Activated naive CD4-positive, alpha-beta T cell (primary cell): ENCODE measurements around the gene LASP1.
"Not testable (repeated sequence)": the region's sequence is repeated elsewhere in the genome, so short reads cannot be mapped to it uniquely, and the experiment has no call there.

Source experiments
- DNase-seq, 4 experiments: peaks; one replicate each; lab custom pipeline; 2025; lab: John Stamatoyannopoulos, UW

Gene LASP1

DNA sequence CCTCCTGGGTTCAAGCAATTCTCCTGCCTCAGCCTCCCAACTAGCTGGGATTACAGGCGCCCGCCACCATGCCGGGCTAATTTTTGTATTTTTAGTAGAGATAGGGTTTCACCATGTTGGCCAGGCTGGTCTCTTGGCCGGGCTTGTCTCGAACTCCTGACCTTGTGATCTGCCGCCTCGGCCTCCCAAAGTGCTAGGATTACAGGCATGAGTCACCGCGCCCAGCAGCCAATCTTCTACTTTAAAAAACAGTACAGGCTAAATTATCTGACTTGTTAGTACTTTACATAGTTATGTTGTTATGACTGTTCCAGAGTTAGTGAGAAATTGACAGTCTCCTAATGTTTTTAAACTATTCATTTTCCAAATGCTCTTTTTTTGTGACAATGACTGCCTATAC is 64.1 kb downstream of the LASP1 start:
- not testable (repeated sequence) for DNase-seq

DNA sequence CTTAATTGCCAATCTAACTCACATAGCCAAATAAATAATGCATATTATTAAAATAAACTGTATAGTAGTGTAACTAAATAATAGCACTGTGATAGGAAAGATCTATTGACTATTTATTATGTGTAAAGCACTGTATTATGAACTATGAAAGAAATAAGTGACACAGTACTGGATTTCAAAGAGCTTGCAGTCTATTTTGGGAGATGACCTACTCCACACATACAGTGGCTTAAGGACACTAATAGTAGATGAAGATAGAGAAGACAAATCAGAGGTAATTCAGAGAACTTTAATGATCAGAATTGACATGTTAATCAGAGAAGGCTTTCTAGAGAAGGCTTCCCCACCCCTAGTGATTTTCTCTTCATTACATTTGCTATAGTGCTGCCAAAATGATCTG is 70.1 kb downstream of the LASP1 start:
- no peak for DNase-seq

DNA sequence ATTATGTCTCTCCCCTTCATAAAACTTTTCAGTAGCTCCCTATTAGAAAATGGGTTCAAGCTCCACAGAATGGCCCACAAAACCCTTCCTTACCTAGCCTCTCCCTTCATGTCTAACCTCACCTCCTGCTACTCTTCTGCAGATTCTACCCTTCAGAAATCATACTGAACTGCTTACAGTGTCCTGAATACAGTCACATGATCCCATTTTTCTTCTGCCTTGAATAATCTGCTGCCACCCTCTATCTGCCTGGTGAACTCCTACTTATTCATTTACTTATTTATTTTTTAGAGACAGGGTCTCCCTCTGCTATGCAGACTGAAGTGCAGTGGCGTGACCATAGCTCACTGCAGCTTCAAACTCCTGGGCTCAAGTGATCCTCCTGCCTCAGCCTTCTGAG is 70.5 kb downstream of the LASP1 start:
- DNase-seq = no peak

DNA sequence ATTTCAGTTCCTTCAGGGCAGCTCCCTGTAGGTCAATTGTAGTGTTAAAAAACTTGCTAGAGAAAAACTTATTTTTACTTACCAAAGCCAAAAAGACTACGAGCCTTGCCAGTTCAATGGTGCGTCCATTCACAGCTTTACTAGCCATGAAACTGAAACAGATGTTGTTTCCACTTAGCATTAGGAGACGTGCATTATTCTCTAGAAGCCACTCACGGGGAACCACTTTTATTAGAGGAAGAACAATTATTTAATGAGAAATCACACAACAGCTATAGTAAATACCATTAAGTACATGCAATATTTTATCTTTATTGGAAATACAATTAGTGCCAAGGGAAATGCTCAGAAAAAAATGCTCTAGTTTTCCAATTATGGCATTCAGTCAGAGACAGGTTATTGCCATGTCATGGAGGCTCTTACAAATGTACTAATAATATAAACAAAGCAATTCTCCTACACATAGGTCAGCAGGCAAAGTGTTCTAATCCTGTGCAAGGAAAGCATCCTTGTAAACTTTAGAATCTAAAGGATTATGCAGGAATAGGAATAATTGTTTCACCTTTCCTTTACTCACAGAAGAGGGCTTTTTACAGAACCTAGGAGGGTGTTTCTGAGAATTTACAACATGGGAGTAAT is 73.0 kb downstream of the LASP1 start:
- DNase-seq = no peak

DNA sequence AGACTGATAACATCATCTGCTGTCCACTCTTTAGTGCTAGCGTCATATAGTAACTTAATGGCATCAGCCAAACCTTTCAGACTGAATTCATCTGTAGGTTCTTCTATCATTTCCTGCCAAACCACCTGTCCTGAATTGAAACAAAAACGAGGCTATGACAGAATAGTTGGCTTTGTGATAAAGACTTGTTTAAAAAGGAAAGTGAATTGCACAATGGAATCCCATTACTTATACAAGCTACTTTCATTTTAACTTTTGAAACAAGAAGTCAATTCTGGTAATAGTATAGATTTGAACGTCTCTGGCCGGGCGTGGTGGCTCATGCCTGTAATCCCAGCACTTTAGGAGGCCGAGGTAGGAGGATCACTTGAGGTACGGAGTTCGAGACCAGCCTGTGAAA is 73.7 kb downstream of the LASP1 start:
- DNase-seq = no peak

DNA sequence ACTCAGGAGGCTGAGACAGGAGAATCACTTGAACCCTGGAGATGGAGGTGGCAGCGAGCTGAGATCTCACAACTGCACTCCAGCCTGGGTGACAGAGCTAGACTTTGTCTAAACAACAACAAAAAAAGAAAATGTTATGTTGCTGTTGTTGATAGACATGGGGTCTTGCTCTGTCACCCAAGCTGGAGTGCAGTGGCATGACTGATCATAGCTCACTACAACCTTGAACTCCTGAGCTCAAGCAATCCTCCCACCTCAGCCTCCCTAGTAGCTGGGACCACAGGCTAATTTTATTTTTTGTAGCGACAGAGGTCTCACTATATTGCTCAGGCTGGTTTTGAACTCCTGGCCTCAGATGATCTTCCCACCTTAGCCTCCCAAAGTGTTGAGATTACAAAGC is 77.3 kb downstream of the LASP1 start:
- DNase-seq = no peak

DNA sequence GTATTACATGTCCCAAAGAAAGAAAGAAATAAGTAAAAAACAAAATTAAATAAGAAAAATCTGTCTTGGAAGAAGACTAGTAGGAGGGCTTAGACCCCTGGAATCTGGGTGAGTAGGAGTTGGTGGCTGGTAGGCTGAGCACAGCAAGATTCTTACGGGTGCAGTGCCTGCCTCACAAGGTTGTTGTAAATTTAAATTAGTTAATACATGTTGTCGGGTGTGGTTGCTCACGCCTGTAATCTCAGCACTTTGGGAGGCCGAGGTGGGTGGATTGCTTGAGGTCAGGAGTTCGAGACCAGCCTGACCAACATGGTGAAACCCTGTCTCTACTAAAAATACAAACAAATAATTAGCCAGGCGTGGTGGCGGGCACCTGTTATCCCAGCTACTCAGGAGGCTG is 83.9 kb downstream of the LASP1 start:
- not testable (repeated sequence) for DNase-seq

DNA sequence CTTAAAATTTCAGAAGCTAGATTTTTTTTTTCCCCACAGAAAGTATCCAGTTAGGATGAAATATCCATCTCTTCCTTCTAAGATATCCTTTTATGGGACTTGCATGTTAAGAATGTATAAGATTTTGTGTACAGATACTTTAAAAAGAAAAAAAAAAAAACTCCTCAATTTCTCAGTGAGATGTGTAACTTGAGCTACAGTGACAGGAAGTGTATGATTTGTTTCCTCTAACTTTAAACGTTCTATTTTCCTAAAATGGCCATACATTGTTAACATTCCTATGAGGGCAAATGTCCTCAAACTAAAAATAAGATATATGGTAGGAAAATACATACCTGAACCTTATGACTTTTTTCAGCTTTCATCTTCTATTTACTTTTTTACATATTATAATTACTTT is 88.5 kb downstream of the LASP1 start:
- no peak for DNase-seq

DNA sequence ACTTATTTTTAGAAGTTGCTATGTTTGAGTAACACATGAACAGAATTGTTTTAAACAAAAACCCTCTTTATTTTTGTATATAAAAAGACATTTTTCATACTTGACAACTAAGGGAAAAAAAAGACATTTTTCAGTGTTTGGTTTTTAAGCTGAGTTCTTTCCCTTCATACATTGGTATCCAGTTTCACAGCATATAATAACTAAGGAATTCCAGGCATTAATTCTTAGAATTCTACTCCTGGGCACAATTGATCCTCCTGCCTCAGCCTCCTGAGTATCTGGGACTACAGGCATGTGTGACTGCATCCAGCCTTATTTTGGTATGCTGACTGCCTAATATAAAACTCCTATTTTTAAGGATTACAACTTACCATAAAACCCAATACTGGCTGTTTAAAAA is 88.9 kb downstream of the LASP1 start:
- DNase-seq = no peak

DNA sequence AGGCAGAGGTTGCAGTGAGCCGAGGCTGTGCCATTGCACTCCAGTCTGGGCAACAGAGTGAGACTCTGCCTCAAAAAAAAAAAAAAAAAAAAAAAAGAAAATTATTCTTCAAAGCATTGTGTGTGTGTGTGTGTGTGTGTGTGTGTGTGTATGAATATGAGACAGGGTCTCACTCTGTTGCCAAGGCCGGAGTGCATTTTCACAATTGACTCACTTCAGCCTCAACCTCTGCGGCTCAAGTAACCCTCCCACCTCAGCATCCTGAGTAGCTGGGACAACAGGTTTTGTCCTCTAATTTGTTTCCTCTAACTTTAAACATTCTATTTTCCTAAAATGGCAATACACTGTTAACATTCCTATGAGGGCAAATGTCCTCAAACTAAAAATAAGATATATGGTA is 89.7 kb downstream of the LASP1 start:
- DNase-seq = no peak

DNA sequence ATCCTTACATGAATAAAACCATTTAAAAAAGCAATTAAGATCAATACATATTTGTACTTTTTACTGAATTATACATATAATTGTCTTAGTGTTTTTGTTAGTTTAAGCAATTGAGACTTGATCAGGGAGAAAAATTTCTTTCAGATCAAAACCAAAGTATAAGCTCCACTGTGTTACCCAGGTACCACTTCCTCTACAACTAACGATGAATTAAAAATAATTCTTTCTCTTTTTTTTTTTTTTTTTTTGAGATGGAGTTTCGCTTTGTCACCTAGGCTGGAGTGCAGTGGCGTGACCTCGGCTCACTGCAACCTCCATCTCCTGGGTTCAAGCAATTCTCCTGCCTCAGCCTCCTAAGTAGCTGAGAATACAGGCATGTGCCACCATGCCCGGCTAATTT is 90.5 kb downstream of the LASP1 start:
- no peak for DNase-seq

DNA sequence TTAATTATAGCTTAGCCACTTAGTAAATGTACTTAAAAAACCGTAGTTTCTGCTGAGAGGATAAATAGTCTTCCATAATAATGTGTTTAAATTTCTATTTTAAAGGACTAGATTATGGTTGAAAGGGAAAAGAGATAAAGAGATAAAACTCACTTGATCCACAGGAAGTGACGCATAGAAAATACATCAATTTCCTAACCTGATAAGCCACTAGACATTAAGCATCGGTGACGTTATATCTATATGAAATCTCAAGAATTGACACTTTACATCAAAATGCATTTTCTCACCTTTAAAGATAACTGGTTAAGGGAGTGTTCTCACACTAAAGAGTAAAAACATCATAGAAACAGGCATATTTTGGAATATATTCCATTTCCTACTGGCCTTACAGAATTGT is 91.6 kb downstream of the LASP1 start:
- DNase-seq = no peak

DNA sequence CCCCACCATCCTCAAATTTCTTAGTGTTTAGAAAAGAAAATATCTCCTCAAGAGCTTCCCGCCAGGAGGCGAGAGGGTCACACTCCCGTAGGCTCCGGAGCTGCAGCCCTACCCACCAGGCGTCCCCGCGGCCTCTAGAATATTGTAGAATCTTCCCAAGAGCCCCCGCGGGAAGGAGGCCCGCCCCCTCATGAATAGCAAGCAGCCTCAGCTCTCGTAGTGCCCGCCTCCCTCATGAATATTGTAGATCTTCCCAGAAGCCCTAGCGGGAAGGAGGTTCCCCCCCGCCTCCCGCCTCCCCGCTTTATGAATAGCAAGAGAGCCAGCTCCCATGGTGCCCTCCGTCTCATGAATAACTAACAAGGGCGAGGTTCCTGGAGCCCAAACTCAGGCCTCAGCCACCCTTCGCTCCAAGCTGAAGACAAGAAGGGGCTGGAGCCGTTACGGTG is 97.5 kb downstream of the LASP1 start, which contains the start of gene FBXO47:
FBXO47 (minus strand) TSS at position 114 of the 449 bp plus-strand sequence. CDS start 4,378 bp downstream, outside the sequence.
- peak; percentile 40 to 74 (median 54) for DNase-seq

DNA sequence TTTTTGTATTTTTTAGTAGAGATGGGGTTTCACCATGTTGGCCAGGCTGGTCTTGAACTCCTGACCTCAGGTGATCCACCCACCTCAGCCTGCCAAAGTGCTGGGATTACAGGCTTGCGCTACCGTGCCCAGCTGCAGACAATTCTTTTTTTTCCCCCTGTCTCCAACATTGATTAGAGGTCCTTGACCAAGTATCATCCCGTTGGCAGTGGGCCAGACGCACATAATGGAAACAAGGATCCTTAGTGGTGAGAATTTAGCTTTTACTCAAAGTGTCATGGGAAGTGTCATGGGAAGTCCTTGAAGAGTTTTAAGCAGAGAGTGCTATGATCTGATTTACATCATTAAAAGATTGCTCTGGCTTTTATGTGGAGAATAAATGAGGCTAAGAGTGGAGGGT is 99.4 kb downstream of the LASP1 start:
- no peak for DNase-seq

DNA sequence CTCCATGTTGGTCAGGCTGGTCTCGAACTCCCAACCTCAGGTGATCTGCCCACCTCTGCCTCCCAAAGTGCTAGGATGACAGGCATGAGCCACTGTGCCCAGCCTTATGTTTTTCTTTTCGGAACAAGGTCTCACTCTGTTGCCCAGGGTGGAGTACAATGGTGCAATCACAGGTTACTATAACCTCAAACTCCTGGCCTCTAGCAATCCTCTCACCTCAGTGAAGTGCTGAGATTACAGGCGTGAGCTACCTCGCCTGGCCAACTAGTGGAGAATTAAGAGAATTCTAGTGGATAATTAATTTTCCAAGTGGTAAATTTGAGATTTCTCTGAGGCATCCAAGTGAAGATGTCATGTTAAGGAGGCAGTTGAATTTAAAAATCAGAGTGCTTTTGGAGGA is 100.3 kb downstream of the LASP1 start:
- no peak for DNase-seq

DNA sequence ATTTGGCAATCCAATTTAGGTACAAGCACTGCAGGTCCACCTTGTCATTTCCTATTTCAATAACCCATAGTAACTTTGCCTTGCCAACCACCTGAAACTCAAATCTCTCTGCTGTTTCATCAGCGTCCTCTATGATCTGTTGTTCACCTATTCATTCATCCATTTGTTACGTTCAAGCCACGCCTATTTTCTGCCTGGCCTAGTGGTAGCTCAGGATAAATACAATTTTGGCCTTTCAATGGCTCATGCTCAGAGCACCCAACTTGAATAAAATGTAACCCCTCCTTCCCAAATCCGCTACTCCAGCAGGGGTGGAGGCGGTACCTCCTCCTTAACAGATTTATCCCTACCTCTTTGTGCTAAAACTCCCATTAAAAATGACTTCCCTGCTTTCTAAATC is 100.9 kb downstream of the LASP1 start:
- no peak for DNase-seq
